Colonic mucosa (tissue), 4 donors: ENCODE measurements around the gene MYEF2. TPM values are rescaled to one million over a fixed set of nuclear protein-coding genes. Genes with fewer than 3 reads are reported as not detected.

Experiments
- DNase-seq: peaks from one replicate; pipeline ENCODE4 v3.0.0-alpha.2; 2020
- H3K27ac ChIP-seq: fragments of 200-600 bp; one replicate; pipeline ENCODE4 v1.8.0; 2021
- H3K27me3 ChIP-seq: fragments of 200-600 bp; one replicate; pipeline ENCODE4 v1.8.0; 2021
- H3K36me3 ChIP-seq: fragments of 200-600 bp; one replicate; pipeline ENCODE4 v1.8.0; 2021
- H3K4me1 ChIP-seq: fragments of 200-600 bp; one replicate; pipeline ENCODE4 v1.8.0; 2021; ENCODE audit warnings: mild to moderate bottlenecking
- H3K4me3 ChIP-seq: fragments of 200-600 bp; one replicate; pipeline ENCODE4 v1.8.0; 2021
- H3K9ac ChIP-seq, 2 donors: one replicate each; pipeline ENCODE4 v1.7.0; 2013; ENCODE audit warnings: control low read depth in 2 of 2, low read depth in 2 of 2, low read length in 2 of 2
- H3K9me3 ChIP-seq: fragments of 200-600 bp; one replicate; pipeline ENCODE4 v1.8.0; 2021
- intact Hi-C: fragments of 100-400 bp; cut with DNase I; formaldehyde crosslinking; loops from one replicate; pipeline ENCODE4 v1.14.1; 2022
- total RNA-seq, 2 donors: library from RNA; stranded (reverse); fragmentation: NEBNext Ultra II Directional in 1 of 2; extraction: Animal tissue kit (Norgen Biotek cat#: 25700) in 1 of 2; gene quantifications; one replicate each; pipeline ENCODE4 v1.2.1, GENCODE V29; 2021
- TF ChIP-seq, protein P1 (sequence below): fragments of 200-600 bp; IDR thresholded peaks from one replicate; pipeline ENCODE4 v1.8.0; 2022; ENCODE audit warnings: antibody characterized with exemption, mild to moderate bottlenecking
- donor health status: healthy.
- donor health status: DM: no; HTN: no; CAD: no.
- donor health status: DM: no; HTN: no; CAD: no.

The MYEF2 gene
- total RNA-seq, 2 donors from 2014 or later = 12.4 to 13.5 TPM

DNA sequence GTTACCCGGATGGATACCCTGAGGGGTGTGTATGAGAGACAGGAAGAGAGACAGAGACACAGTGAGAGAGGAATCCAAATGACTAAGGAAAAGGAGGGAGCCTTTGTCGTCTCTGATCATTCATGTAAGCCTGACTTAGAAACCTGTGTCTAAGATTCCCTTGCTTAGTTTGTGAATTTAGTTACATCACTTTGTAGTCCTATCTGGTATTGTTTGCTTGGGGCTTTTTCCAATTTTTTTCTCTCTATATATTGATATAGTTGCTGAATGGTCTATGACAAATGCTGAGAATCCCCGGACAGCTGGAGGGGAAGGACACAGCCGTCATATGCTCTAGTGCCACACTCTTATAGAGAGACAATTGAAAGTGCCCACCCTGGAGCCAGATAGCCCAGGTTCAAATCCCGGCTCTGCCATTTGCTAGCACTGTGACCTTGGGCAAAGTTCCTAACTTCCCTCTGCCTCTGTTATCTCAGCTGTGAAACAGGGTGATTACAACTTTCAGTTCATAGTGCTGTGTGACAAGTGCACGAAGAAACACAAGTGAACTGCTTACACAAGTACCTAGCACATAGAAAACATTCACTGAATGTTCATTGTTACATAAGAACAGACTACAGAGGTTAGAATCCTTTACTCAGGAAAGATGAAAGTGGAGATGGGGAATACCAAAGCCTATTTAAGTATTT lies 51.3 kb downstream of the MYEF2 start:
- no peak overlapping the region for H3K9ac ChIP-seq

GRCh38 chr15:48121849-48122248 lies 56.2 kb downstream of the MYEF2 start:
- Histone ChIP-seq H3K27me3 (no peaks in the 10 kb centered on the region), H3K4me1 (no peaks in the 10 kb centered on the region), H3K4me3 (no peak overlapping the region), H3K9me3 (no peaks in the 10 kb centered on the region), H3K36me3 (no peaks in the 10 kb centered on the region), H3K9ac (no peak overlapping the region), H3K27ac (no peak overlapping the region)
- DNase-seq = no peak
- TF ChIP-seq, protein P1, sequence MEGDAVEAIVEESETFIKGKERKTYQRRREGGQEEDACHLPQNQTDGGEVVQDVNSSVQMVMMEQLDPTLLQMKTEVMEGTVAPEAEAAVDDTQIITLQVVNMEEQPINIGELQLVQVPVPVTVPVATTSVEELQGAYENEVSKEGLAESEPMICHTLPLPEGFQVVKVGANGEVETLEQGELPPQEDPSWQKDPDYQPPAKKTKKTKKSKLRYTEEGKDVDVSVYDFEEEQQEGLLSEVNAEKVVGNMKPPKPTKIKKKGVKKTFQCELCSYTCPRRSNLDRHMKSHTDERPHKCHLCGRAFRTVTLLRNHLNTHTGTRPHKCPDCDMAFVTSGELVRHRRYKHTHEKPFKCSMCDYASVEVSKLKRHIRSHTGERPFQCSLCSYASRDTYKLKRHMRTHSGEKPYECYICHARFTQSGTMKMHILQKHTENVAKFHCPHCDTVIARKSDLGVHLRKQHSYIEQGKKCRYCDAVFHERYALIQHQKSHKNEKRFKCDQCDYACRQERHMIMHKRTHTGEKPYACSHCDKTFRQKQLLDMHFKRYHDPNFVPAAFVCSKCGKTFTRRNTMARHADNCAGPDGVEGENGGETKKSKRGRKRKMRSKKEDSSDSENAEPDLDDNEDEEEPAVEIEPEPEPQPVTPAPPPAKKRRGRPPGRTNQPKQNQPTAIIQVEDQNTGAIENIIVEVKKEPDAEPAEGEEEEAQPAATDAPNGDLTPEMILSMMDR = no peak
- intact Hi-C loops = no loop called here

More for the DNA sequence above, 51.3 kb downstream of the MYEF2 start:
- Histone ChIP-seq H3K27me3 (no peaks in the 10 kb centered on the region), H3K36me3 (no peaks in the 10 kb centered on the region), H3K4me1 (no peaks in the 10 kb centered on the region), H3K4me3 (no peak overlapping the region), H3K27ac (no peak overlapping the region), H3K9me3 (no peaks in the 10 kb centered on the region)
- intact Hi-C loops = no loop called here
- no peak for DNase-seq
- TF ChIP-seq, protein P1 = no peak

GRCh38 chr15:48120745-48121144 lies 57.4 kb downstream of the MYEF2 start, which contains the start of gene SLC24A5:
Gene SLC24A5 (plus strand): TSS chr15:48120990. CDS start chr15:48121045, 55 bp downstream.
- Histone ChIP-seq H3K4me3 (no peak within 1 kb of the TSS), H3K9me3 (no peaks in the 10 kb centered on the region), H3K36me3 (no peaks in the 10 kb centered on the region), H3K27ac (no peak within 1 kb of the TSS), H3K4me1 (no peaks in the 10 kb centered on the region), H3K27me3 (no peaks in the 10 kb centered on the region), H3K9ac (no peak within 1 kb of the TSS)
- TF ChIP-seq, protein P1 = no peak
- intact Hi-C loops = no loop called here
- DNase-seq = no peak

DNA sequence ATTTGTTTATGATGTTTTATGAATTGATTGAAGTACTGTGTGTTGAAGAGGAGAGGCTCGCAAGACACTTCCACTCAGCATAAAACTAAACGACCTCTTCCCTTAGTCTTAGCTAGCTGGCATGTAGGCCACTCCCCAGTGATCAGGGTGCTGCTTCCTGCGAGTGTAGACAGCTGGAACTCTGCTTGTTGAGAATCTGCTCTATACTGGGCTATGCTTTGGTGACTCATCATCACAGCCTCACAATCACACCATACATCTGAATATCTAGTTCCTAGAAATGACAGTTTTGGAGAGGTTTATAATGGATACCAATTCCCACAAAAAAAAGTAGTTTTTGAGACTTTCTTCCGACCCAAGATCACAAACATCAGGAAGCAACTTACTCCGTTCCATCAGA lies 58.8 kb downstream of the MYEF2 start:
- Histone ChIP-seq H3K27me3 (no peaks in the 10 kb centered on the region), H3K9me3 (no peaks in the 10 kb centered on the region), H3K4me3 (no peak overlapping the region), H3K27ac (no peak overlapping the region), H3K4me1 (no peaks in the 10 kb centered on the region), H3K9ac (no peak overlapping the region), H3K36me3 (no peaks in the 10 kb centered on the region)
- intact Hi-C loops = no loop called here
- no peak for DNase-seq
- TF ChIP-seq, protein P1 = no peak

GRCh38 chr15:48112242-48112641 lies 65.9 kb downstream of the MYEF2 start:
- no peak for DNase-seq
- no peak overlapping the region for H3K27ac ChIP-seq
- H3K4me3 ChIP-seq = no peak overlapping the region
- H3K4me1 ChIP-seq = no peaks in the 10 kb centered on the region
- H3K27me3 ChIP-seq = no peaks in the 10 kb centered on the region
- H3K9me3 ChIP-seq = no peaks in the 10 kb centered on the region
- H3K9ac ChIP-seq = no peak overlapping the region
- TF ChIP-seq, protein P1 = no peak
- intact Hi-C loops = no loop called here
- H3K36me3 ChIP-seq = no peaks in the 10 kb centered on the region
